ENCODE measurements around the gene HPCAL4.

The HPCAL4 gene

DNA sequence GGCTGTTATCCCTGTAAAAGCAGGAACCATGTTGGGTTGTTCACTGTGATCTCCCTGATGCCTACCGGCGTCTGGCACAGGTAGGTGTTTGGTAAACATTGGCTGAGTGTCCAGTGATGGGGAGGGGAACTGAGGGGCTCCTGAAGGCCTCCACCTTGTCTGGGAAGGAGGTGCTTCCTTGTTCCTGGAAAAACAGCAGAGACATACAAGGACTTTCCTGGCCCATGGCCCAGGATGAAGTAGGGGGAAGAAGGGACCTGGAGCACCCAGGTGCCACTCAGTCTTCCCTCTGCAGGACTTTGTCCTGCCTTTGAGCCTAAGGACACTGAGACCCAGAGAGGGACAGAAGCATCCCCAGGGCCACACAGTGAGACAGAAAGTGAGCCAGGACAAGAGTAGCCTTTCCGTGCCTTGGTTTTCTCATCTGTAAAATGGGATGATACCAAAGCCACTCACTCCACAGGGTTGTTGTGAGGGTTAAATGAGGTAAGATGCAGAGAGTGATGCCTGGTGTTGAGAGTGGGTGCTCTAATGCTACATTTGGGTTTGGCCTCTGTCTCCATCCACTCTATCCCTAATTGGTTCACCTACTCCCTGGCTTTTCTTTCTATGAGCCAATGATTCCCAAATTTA is 45.7 kb downstream of the HPCAL4 start:
- no peak for TF ChIP-seq POLR2A (IDR thresholded peaks at IDR 0.05; ENCODE audit: low read depth, low read length)
- FAIRE-seq = no peak
- DNase-seq (ENCODE audit: insufficient read length, low spot score) = no peak

DNA sequence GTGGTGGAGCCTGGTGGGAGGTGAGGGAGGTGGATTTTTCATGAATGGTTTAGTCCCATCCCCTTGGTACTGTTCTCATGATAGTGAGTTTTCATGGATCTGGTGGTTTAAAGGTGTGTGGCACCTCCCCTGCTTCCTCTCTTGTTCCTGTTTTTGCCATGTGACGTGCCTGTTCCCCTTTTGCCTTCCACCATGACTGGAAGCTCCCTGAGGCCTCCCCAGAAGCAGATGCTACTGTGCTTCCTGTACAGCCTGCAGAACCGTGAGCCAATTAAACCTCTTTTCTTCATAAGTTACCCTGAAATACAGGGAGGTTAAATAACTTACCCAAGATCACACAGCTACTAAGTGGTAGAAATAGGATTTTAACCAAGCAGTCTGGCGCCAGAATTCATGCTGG is 47.5 kb downstream of the HPCAL4 start:
- no peak for TF ChIP-seq POLR2A (IDR thresholded peaks at IDR 0.05; ENCODE audit: low read depth, low read length)
- DNase-seq (ENCODE audit: insufficient read length, low spot score) (no peak), FAIRE-seq (no peak)

DNA sequence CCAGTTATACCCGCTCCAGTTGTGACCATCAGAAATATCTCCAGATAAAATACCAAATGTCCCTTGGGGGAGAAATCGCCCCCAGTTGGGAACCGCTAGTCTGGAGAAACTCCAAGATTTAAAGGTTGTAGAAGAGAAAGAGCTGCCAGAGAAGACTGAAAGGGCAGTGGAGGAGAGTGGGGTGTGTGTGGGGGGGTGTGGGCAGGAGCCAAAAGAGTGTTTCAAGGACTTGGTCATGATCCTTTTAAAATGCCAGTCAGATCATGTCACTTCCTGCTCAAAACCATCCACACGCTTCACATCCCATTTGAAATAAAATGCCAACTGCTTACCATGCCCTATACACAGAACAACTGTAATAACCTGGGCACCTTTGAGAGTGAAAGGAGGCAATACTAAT is 48.4 kb downstream of the HPCAL4 start:
- FAIRE-seq = peak; percentile 33
- no peak for TF ChIP-seq POLR2A (IDR thresholded peaks at IDR 0.05; ENCODE audit: low read depth, low read length)
- DNase-seq (ENCODE audit: insufficient read length, low spot score) = peak; percentile 63

DNA sequence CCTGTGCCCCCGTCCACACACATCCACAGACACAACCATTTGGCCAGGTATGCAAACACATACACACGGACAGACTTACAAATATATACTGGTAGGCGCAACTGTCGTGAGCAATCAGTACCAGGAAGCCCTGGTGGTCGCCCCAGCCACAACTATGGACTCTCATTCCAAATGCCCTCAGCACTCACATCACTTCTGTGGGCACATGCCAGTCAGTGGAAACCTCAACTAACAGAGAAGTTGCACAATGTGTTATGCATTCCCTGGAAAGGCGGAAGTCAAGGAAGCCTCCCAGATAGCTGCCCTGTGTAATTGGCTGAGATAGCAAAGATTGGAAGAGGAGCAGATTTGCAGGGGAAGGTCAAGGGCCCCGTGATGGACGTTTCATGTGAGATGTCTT is 50.4 kb downstream of the HPCAL4 start:
- no peak for FAIRE-seq
- DNase-seq (ENCODE audit: insufficient read length, low spot score) = no peak
- TF ChIP-seq POLR2A (IDR thresholded peaks at IDR 0.05; ENCODE audit: low read depth, low read length) = no peak

DNA sequence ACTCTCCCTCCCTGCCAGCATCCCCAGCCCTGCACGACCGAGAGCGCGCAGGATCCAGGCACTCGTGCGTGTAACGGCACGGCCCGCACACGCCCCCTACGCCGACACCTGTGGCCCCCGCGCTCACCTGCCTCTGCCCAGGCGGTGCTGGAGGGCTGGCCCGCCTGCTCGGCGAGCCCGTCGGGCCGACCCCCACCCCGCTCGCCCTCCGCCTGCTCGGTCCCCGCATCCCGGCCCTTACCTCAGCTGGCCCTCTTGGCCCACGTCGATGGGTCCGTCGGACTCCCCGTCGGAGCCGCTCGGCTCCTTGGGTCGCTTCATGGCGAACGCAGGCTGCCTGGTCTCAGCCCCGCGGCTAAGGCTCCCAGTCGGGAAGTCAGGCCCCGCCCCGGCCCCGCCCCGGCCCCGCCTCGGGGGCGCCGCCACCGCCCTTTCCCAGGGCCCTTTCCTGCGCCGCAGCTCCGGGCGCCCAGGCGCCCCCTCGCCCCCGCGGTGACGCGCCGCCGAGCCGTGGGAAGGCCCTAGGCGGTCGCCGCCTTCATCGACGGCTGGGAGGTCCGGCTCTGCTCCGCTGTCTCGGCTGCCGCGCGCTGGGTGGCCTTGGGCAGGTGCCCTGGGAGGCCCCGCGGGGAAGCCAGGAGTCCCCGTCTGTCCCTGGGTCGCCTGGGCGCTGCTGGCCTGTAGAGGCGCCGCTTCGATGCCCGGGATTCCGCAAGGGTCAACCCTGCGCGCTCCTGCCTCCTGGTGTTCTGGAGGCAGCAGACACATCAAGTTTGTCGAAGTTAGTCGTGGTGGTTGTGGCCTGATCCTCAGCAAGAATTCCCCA is 51.7 kb downstream of the HPCAL4 start, which contains the start of gene HEYL:
TSS of gene HEYL (minus strand) at position 339 of the 826 bp plus-strand sequence. CDS start at position 321, 18 bp downstream.
- TF ChIP-seq POLR2A (IDR thresholded peaks at IDR 0.05; ENCODE audit: low read depth, low read length) = no peak
- FAIRE-seq = no peak
- no peak for DNase-seq (ENCODE audit: insufficient read length, low spot score)

DNA sequence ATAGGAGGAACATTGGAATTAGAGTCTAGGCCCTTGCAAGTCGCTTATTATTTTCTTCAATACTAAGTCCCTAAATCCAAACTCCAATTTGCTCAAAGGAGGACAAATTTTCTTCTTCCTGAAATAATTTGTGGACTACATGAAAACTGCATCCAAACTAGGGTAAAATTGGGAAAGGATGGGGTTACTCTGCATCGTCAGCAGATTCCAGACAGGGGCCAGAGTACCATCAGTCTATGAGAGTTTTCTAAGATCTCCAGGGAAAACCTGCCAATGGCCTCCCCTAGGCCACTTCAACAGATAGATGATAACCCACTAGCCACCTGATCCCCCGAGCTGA is 52.3 kb downstream of the HPCAL4 start:
- FAIRE-seq (no peak), DNase-seq (ENCODE audit: insufficient read length, low spot score) (no peak)
- no peak for TF ChIP-seq POLR2A (IDR thresholded peaks at IDR 0.05; ENCODE audit: low read depth, low read length)

DNA sequence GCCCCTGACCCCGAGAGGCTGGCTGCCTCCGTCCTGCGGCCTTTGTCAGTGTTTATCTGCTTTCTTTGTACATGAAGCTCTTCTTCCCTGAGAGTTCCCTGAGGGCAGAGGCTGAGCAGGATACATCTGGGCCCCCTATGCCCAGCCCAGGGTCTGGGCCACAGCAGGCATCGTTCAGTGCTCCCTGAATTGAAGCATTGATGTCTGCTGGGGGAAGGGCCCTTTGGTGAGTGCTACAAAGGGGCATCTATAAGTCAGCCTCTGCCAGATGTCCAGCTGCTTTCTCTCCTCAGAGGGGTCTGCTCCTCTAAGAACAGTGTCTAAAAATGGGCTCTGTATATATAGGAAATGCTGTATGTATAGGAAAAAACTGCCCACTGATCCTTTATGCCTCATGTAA is 53.9 kb downstream of the HPCAL4 start:
- TF ChIP-seq POLR2A (IDR thresholded peaks at IDR 0.05; ENCODE audit: low read depth, low read length) = no peak
- FAIRE-seq (no peak), DNase-seq (ENCODE audit: insufficient read length, low spot score) (no peak)

DNA sequence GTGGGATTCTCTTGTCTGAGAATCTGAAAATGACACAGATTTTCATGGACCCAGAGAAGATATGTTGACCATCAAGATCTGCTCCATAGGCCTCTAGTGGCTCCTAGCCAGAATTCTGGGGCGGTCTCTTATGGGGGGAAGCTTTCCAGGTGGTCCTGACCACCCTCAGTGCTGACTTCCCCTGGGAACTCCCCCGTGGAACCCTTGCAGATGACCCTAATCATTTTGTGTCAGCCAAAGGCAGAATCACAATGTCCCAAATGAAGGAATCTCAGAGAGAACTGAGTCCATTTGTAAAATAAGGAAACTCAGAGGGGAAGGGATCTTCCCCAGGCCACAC is 55.4 kb downstream of the HPCAL4 start:
- FAIRE-seq (no peak), DNase-seq (ENCODE audit: insufficient read length, low spot score) (no peak)
- TF ChIP-seq POLR2A (IDR thresholded peaks at IDR 0.05; ENCODE audit: low read depth, low read length) = no peak

DNA sequence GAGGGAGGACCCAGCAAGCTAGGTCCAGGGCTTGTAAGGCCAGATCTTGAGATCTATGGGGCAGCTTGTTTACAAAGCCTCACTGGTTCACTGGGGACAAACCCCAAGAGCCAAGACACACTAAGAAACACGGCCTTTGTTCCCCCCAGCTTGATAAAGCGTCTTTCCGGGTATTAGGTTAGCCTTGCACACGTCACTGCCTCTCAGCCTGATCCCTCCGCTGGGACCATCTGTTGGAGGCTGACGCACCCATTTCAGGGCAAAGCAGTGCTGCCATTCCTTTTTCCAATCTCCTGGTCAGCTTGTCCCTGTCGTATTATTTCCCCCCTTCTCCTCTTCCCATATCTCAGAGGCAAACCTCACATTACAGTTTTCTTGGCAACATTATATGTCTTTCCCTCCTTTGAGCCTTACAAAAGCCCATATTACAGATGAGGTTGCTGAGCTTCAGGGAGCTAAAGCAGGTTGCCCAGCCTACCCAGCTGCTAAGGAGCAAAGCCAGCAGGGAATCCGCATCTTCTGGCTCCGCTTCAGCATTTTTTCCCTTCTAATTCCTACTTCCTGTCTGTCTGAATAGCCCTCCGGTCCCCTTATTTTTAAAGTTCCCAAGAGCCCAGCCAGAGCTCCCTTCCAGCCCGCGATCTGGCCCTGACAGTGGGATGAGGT is 55.9 kb downstream of the HPCAL4 start:
- FAIRE-seq (no peak), DNase-seq (ENCODE audit: insufficient read length, low spot score) (no peak)
- no peak for TF ChIP-seq POLR2A (IDR thresholded peaks at IDR 0.05; ENCODE audit: low read depth, low read length)

DNA sequence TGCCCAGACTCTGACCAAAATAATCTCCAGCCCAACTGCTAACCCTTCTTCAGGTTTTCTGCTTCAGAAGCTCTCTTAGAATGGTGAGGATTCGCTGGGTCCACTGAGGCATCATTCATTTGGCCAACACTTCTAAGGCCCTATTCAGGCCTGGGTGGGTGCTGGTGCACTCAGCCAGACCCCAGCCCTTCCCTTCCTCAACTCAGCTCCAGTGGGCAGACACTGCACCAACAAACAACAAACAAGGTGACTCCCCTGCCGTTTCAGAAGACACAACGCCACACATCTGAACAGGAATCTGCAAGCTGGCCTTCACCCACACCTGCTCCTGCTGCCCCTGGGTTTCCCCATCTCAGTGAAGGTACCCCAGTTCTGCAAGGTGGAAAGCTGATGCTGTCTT is 57.8 kb downstream of the HPCAL4 start:
- FAIRE-seq (no peak), DNase-seq (ENCODE audit: insufficient read length, low spot score) (no peak)
- no peak for TF ChIP-seq POLR2A (IDR thresholded peaks at IDR 0.05; ENCODE audit: low read depth, low read length)

DNA sequence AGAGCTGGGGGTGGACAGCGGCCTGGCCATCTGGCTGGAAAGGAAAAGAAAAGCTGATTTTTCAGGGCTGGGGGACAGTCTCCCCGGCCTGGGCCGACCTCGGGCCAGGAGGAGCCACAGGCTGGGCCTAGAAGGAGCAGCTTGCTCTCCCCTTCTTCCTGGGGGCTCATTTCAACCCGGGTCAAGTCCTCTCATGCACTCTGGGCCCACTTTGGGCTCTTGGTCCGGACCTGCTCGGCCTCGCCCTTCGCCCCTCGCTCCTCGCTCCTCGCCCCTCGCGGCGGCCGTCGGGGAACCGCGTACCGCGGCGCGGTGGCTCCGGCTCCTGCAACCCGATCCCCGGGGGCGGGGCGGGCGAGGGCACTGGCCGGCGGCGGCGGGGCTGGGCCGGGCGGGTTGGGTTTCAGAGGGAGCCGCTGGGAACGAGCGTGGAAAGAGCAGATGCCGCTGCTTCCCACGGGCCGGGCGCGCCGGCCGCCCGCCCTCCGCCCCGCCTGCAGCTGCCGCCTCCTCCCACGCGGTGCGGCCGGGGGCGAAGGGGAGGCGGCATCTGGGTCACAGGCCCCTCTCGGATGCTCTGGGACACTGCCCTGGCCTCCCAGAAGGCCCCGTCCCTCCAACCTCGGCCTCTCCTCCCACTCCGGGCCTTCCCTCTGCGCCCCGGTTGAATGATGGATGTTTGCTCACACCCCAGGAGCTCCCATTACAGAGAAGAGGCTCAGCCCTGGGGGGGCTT is 58.4 kb downstream of the HPCAL4 start:
- no peak for FAIRE-seq
- no peak for TF ChIP-seq POLR2A (IDR thresholded peaks at IDR 0.05; ENCODE audit: low read depth, low read length)

DNA sequence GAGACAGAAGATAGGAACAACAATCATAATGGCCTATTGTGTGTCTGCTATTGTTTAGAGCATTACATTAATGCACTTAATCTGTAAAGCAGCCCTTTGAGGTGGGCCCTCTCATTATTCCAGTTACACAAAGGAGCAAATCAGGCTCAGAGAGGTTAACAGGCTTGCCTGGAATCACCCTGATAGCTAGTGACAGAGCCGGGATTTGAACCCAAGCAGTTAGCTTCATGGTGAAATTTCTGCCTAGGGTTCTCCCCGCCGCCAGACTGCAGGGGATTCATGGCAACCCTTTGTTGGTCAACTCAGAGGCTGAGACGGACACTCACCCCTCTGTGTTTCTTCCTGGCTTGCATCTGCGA is 58.9 kb downstream of the HPCAL4 start:
- no peak for DNase-seq (ENCODE audit: insufficient read length, low spot score)
- no peak for TF ChIP-seq POLR2A (IDR thresholded peaks at IDR 0.05; ENCODE audit: low read depth, low read length)
- FAIRE-seq = no peak

More for the DNA sequence above, 58.4 kb downstream of the HPCAL4 start:
- no peak for DNase-seq (ENCODE audit: insufficient read length, low spot score)

DNA sequence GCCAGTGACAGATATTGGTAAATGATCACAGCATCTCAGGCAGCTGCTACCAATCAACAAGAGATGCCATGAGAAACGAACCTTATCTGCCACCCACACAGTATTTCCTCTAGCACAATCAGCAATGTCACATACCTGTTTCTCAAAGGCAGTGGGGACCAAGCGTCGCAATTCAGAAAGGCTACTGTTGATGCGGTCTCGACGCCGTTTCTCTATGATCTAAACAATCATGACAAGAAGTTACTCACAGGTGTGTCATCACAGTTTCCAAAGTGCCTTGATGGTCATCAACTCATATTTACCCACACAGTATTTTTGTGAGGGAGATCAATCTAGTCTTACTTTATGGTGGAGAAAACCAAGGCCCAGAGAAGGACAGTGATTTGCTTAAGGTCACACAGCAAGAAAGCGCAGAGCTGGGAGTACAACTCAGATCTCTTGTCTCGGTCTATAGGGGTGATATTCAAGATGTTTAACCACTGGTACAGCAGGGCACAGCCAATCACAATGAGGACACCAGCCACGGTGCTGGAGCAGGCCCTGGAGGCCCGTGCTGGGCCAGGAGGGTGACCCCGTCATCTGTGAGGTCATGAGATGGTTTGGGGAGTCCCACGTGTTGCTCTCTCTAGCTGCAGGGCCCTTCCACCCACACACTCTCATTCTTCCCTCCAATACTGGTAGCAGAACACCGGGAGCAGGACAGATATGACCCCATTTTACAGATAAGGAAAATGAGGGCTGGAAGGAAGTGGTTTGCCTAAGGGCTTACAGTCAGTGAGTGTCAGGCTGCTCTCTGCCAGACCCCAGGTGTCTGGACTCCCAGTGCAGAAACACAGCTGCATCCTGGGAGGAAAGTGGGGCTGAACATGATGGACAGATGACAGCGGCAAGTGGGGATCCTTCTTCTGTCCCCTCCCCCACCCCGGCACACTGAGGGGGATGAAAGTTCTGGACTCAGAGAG is 59.6 kb downstream of the HPCAL4 start:
- no peak for TF ChIP-seq POLR2A (IDR thresholded peaks at IDR 0.05; ENCODE audit: low read depth, low read length)
- FAIRE-seq = no peak
- DNase-seq (ENCODE audit: insufficient read length, low spot score) = no peak

All from H54 (cell line).